ENCODE results near the gene RFTN1. TPM values are rescaled to one million over a fixed set of nuclear protein-coding genes. Genes with fewer than 3 reads are reported as not detected.
A peak's percentile ranks its signal among the peaks of the same experiment; 100 is the strongest.

The RFTN1 gene
- total and polyA plus RNA-seq, 5 experiments from 2014 or later = 35.3 to 61.8 (median 44.2) TPM

DNA sequence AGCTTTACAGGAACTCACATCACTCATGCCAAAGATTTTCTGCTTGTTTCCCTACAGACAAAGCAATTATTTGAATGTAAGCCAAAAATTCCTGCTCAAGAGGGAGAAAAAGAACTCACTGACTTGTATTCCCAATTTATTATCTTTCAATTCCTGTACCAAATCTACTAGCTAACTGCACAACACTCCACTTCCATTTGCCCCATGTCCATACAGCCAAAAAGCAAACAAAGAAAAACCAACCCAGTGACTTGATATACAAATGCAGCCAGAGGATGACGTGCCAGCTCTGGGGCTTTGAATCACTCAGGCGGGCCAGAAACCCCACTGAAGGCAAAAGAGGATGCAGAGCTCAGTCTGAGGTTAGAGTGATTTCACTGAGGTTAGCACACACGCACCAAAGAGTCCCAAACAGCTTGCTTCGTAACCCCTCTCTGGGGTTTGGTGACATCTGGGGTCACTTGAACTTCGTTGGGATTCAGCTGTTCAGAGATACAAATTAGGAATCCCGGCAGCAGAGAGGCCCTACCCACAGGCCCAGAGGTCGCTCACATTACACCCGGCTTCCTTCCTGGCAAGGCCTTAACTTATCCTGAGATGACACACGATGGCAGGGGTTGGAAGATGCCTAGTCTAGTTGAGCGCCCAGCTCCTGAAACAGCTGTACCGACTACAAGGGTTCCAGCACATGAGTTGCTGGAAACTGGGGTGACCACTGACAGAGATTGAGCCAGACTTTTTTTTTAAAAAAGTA, 1.6 kb downstream of the RFTN1 start:
- peaks cover 0 to 2% (median 0%) of the 10 kb centered on the region in 3 donors for H3K36me3 Mint-ChIP-seq
- peaks cover 45 to 88% (median 84%) of the 10 kb centered on the region in 4 donors for H3K4me1 Mint-ChIP-seq
- H3K9me3 Mint-ChIP-seq = no peaks in the 10 kb centered on the region
- H3K27me3 Mint-ChIP-seq = no peaks in the 10 kb centered on the region
- DNase-seq = peak; percentile 44 to 93 (median 84)
- H3K27ac Mint-ChIP-seq = peak overlapping the region; percentile 89 to 99 (median 99)
- peak overlapping the region; percentile 92 to 97 (median 96) for H3K4me3 Mint-ChIP-seq
- peak; percentile 74 to 84 for ATAC-seq
- POLR2A ChIA-PET = interaction anchor here (1.1 to 6.9 kb wide), 16 partner anchors 15 to 247 kb away, joined by 3 to 37 read pairs (median 7); partner anchors contain the start of genes DPH3 and OXNAD1

DNA sequence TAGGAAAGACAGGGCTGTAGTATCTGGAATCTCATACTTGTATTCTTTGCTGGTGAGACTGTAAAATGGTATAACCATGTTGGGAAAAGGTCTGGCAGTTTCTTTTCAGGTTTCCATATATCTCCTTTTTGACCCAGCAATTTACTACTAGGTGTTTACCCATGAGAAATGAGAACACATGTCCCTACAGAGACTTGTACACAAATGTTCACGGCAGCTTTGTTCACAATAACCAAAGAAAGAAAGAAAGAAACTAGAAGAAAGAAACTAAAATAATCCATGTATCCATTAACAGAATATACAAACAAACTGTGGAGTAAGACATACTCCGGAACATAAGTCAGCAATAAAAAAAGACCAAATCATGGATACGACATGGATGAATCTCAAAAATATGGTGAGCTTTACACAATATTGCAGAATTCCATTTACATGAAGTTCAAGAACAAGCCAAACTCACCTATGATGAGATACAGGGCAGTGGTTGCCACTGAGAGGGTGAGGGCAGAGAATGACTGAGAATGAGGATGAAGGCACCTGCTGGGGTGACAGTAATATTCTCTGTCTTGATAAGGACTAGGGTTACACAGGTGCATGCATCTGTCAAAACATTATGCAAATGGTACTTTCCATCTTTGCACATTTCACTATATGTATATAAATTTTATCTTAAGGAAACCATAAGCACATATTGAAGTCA, 2.7 kb downstream of the RFTN1 start:
- peaks cover 49 to 88% (median 82%) of the 10 kb centered on the region in 4 donors for H3K4me1 Mint-ChIP-seq
- peaks cover 0 to 9% (median 5%) of the 10 kb centered on the region in 3 donors for H3K36me3 Mint-ChIP-seq
- DNase-seq (no peak), ATAC-seq (no peak)
- peak overlapping the region in 9 of 10 donors; percentile 38 to 97 (median 93) for H3K4me3 Mint-ChIP-seq
- POLR2A ChIA-PET = interaction anchor here (1.1 to 6.9 kb wide), 5 partner anchors 15 to 220 kb away, joined by 3 to 37 read pairs (median 19); no protein-coding TSS in a partner anchor
- H3K27ac Mint-ChIP-seq = peak overlapping the region; percentile 89 to 99 (median 99)
- H3K9me3 Mint-ChIP-seq = no peaks in the 10 kb centered on the region
- H3K27me3 Mint-ChIP-seq = no peaks in the 10 kb centered on the region

DNA sequence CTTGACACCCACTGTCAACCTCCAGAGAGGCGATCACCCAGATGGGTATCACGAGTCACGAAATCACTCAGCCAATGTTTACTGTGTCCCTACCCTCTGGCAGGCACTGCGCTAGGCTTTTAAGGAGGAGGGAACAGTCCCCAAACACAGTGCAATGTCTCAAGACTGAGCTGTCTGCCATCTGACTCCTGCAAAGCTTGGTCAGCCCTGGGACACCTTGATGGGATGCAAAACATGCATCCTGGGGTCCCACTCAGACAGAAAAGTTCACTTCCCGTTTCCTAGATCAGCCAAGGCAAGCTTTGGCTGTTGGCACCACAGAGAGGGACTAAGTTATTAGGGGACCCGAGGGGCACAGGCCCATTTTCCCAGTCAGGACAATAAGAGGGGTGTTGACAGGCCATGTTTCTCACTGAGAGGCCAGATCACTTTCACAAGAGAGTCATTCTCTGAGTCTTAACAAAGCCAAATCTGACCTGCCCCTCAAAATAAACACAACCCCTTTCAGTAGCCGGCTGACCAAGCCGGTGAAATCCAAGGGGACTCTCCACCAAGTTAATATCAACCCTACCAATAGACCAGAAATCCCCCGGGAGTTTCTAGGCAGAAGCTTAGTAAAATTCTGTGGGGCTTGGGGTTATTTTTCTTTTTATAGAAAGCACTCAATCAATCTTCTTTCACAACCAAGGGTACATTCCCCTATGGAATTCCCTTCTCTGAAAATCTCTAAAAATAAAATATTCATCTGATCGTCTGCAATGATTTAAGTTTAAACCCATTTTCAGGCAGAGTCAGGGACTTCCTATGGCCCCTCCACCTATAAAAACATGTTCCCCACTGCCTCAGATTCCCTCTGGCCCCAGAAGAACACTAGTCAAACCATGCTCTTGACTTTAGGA, 3.5 kb downstream of the RFTN1 start:
- POLR2A ChIA-PET = interaction anchor here (6.9 kb wide), 1 partner anchor 28 kb away, joined by 37 read pairs; no protein-coding TSS in a partner anchor
- Mint-ChIP-seq H3K4me1 (peaks cover 51 to 88% (median 81%) of the 10 kb centered on the region in 4 donors), H3K36me3 (peaks cover 0 to 17% (median 13%) of the 10 kb centered on the region in 3 donors), H3K9me3 (no peaks in the 10 kb centered on the region), H3K27me3 (no peaks in the 10 kb centered on the region), H3K27ac (peak overlapping the region; percentile 89 to 99 (median 99)), H3K4me3 (peak overlapping the region in 8 of 10 donors; percentile 26 to 97 (median 68))
- no peak for ATAC-seq
- no peak for DNase-seq

DNA sequence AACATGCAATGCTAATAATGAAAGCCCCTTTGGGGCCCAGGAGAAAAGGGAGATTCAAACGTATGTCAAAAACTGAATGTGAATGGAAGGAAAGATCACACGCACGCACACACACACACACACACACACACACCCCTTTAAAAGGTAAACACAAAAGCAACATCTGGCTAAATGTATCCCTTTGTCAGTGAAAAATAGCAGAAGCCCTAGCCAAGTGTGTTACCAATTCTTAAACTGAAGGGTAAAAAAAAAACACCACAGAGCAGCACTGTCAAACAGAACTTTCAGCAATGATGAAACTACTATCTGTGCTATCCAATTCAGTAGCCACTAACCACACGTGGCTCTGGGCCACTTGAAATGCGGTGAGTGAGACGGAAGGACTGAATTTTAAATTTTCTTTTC, 4.9 kb downstream of the RFTN1 start:
- peak overlapping the region; percentile 10 to 91 (median 74) for H3K27ac Mint-ChIP-seq
- DNase-seq (no peak), ATAC-seq (no peak)
- H3K27me3 Mint-ChIP-seq = no peaks in the 10 kb centered on the region
- H3K36me3 Mint-ChIP-seq = peaks cover 0 to 23% (median 19%) of the 10 kb centered on the region in 3 donors
- no peaks in the 10 kb centered on the region for H3K9me3 Mint-ChIP-seq
- POLR2A ChIA-PET = interaction anchor here (0.5 to 6.9 kb wide), 3 partner anchors 27 to 241 kb away, joined by 4 to 37 read pairs (median 5); no protein-coding TSS in a partner anchor
- H3K4me3 Mint-ChIP-seq = peak overlapping the region; percentile 1 to 70 (median 25)
- peaks cover 49 to 87% (median 79%) of the 10 kb centered on the region in 4 donors for H3K4me1 Mint-ChIP-seq

DNA sequence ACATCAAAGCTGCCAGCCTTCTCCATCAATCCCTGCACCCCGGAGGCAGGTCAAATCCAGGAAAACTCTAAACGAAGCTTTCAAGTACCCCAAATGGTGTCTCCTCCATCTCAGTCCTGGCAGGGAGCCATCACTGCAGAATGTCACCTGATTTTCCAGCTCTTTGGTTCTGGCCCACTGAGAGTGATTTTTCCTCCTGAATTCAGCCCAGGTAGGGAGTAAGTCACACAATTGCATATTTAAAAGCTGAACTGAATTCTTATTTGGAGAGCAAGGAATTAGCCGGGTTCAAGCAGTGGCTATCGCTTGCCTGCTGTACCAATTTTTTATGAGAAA, 5.3 kb downstream of the RFTN1 start:
- Mint-ChIP-seq H3K27ac (peak overlapping the region; percentile 10 to 91 (median 74)), H3K27me3 (no peaks in the 10 kb centered on the region), H3K9me3 (no peaks in the 10 kb centered on the region), H3K4me1 (peaks cover 51 to 89% (median 82%) of the 10 kb centered on the region in 4 donors), H3K4me3 (peak overlapping the region in 8 of 10 donors; percentile 1 to 62 (median 18)), H3K36me3 (peaks cover 0 to 23% (median 19%) of the 10 kb centered on the region in 3 donors)
- DNase-seq = no peak
- POLR2A ChIA-PET = interaction anchor here (0.6 to 6.9 kb wide), 2 partner anchors 26 to 240 kb away, joined by 4 to 37 read pairs; no protein-coding TSS in a partner anchor
- ATAC-seq = no peak

DNA sequence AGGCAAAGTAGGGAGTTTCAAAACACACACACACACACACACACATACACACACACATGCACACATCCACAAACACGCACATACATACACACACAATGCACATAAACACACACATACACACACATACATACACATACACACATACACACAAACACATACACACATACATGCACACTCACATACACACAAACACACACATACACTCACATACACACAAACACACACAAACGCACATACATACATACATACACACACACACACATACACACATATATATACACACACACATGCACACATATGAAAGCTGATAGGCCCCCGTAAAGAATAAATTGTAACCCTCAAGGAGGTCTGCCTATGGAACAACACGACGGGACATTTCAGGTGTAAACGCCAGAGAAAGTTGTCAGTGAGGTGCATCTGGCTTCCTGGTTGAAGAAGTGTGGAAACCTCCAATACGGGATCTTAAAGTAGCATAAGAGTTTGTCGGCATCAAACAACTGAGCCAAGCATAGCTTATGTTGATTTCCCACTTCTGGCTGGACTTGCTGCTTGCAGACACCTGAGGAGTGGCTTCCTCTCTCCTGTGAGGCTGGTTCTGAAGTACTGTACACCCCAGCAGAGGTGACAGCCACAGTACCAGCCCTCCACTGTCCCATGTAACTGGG, 5.8 kb downstream of the RFTN1 start:
- POLR2A ChIA-PET = interaction anchor here (6.9 kb wide), 1 partner anchor 26 kb away, joined by 37 read pairs; no protein-coding TSS in a partner anchor
- Mint-ChIP-seq H3K4me1 (peaks cover 55 to 94% (median 84%) of the 10 kb centered on the region in 4 donors), H3K27ac (peak overlapping the region; percentile 10 to 91 (median 58)), H3K4me3 (peak overlapping the region in 9 of 10 donors; percentile 1 to 62 (median 20)), H3K36me3 (peaks cover 0 to 23% (median 19%) of the 10 kb centered on the region in 3 donors), H3K9me3 (no peaks in the 10 kb centered on the region), H3K27me3 (no peaks in the 10 kb centered on the region)
- no peak for ATAC-seq
- DNase-seq = no peak

DNA sequence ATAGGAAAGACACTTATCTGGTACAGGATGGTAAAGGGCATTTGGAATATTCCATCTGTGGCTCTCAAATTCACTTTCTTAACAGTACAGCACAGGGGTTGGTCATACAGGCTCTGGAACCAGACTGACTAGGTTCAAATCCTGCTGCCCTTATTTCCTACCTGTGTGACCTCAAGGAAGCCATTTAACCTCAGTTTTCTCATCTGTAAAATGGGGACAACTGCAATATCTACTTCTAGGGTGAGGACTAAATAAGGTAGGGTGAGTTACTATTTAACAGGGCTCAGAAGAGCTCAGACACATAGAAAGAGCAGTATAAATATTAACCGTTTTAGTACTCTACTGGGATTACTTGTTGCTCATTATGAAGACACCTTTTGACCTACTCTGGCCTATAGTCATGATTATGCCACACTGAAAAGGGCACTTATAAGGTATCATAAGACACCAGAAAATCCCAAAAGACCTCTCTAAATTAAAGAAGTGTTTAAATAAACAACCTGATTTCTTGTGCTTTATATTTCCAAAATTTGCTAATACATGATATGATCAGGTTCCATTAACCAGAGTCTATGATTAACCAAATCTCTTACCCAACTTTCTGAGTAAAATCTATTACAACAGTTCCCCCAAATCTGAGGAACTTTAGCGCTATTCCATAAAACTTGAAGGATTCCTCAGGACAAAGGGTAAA, 6.5 kb downstream of the RFTN1 start:
- peak overlapping the region in 3 of 10 donors; percentile 3 to 20 (median 15) for H3K4me3 Mint-ChIP-seq
- POLR2A ChIA-PET = no interaction called here
- peaks cover 54 to 94% (median 85%) of the 10 kb centered on the region in 4 donors for H3K4me1 Mint-ChIP-seq
- ATAC-seq (no peak), DNase-seq (no peak)
- H3K36me3 Mint-ChIP-seq = peaks cover 0 to 28% (median 19%) of the 10 kb centered on the region in 3 donors
- no peaks in the 10 kb centered on the region for H3K9me3 Mint-ChIP-seq
- peak overlapping the region in 5 of 10 donors; percentile 10 to 91 (median 43) for H3K27ac Mint-ChIP-seq
- no peaks in the 10 kb centered on the region for H3K27me3 Mint-ChIP-seq

DNA sequence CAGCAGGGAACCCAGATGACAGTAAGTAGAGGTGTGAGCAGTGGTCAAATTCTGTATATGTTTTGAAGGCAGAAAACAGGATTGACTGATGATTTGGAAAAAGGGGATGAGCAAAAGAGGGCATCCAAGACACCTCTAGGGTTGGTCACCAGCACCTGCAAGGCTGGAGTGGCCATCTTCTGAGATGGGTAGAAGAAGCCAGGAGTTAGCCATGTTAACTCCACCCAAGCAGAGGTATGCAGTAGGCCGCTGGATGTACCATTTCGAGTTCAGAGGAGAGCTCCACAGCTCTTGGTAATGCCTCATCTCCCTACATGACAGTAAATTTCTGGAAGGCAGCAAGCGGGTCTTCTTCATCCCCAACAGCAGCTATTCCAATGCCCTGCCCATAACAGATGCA, 7.0 kb downstream of the RFTN1 start:
- Mint-ChIP-seq H3K4me1 (peaks cover 48 to 93% (median 79%) of the 10 kb centered on the region in 4 donors), H3K36me3 (peaks cover 0 to 30% (median 19%) of the 10 kb centered on the region in 3 donors), H3K27ac (peak overlapping the region in 3 of 10 donors; percentile 32 to 62 (median 43)), H3K4me3 (no peak overlapping the region), H3K9me3 (no peaks in the 10 kb centered on the region), H3K27me3 (no peaks in the 10 kb centered on the region)
- POLR2A ChIA-PET = no interaction called here
- ATAC-seq (no peak), DNase-seq (no peak)

DNA sequence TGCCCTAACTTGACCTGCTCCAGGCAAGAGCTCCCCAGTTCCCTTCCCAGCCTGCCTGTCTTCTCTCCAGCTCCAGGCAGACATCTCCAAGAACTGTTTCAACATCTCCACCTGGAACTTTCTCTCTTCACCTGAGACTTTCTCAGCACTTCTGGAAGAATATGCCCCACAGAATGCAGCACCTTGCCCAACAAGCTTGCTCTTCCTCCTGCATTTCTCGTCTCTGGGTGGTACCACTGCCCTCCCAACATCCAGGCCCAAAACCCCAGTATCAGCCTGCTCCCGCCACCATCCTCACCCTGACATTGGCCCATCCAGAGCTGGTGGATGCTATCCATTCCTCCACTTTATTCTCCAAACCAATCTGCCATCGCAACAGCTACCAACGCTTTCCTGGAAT, 8.8 kb downstream of the RFTN1 start:
- DNase-seq = no peak
- Mint-ChIP-seq H3K4me1 (peaks cover 46 to 82% (median 70%) of the 10 kb centered on the region in 4 donors), H3K36me3 (peaks cover 0 to 41% (median 27%) of the 10 kb centered on the region in 3 donors), H3K27ac (peak overlapping the region in 5 of 10 donors; percentile 68 to 88 (median 72)), H3K27me3 (no peaks in the 10 kb centered on the region), H3K4me3 (peak overlapping the region in 2 of 10 donors; percentile 16 to 25), H3K9me3 (no peaks in the 10 kb centered on the region)
- POLR2A ChIA-PET = interaction anchor here (0.9 to 1.4 kb wide), 2 partner anchors 9 to 22 kb away, joined by 3 to 4 read pairs; no protein-coding TSS in a partner anchor
- ATAC-seq = no peak

DNA sequence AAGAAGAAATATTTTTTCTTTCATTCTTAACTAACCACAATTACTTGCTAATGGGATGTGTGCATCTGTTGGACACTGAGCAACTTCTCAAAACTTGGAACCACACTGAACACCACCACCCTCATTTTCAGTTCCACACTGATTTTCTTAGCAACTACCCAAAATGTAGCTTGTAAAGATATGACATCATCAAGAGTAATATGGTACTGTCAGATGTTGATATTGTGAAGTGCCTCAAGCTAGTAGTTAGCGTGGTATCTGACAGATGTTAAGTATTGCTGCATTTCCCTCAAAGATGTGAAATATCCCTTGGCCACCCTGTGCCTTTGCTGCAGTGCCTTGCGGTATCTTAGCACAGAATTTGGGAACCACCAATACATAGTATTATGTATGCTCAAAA, 9.3 kb downstream of the RFTN1 start:
- Mint-ChIP-seq H3K27me3 (no peaks in the 10 kb centered on the region), H3K4me1 (peaks cover 46 to 81% (median 71%) of the 10 kb centered on the region in 4 donors), H3K36me3 (peaks cover 0 to 41% (median 27%) of the 10 kb centered on the region in 3 donors), H3K27ac (peak overlapping the region in 2 of 10 donors; percentile 68 to 88), H3K9me3 (no peaks in the 10 kb centered on the region), H3K4me3 (no peak overlapping the region)
- POLR2A ChIA-PET = interaction anchor here (0.5 to 1.4 kb wide), 3 partner anchors 8 to 194 kb away, joined by 3 to 4 read pairs (median 4); no protein-coding TSS in a partner anchor
- DNase-seq = no peak
- ATAC-seq = peak in 1 of 2 donors; percentile 25

Measured in naive thymus-derived CD8-positive, alpha-beta T cell (primary cell).